Parathyroid adenoma (tissue), 2 donors: Measurements from ENCODE around the gene CPB2.

ENCODE experiments used
- H2AFZ ChIP-seq: fragments of 300-600 bp; sonication (generic); one replicate; pipeline ENCODE4 v1.7.0; 2017; ENCODE audit warnings: antibody characterized with exemption, mild to moderate bottlenecking
- H3K27ac ChIP-seq: fragments of 300-600 bp; sonication (generic); one replicate; pipeline ENCODE4 v1.7.0; 2017
- H3K27me3 ChIP-seq: fragments of 300-600 bp; sonication (generic); one replicate; pipeline ENCODE4 v1.7.0; 2017; ENCODE audit warnings: low read length; ENCODE audit not compliant: control insufficient read depth, insufficient read depth
- H3K36me3 ChIP-seq: fragments of 300-600 bp; sonication (generic); one replicate; pipeline ENCODE4 v1.7.0; 2017; ENCODE audit warnings: low read length; ENCODE audit not compliant: control insufficient read depth, insufficient read depth
- H3K4me1 ChIP-seq: fragments of 300-600 bp; sonication (generic); one replicate; pipeline ENCODE4 v1.7.0; 2017; ENCODE audit warnings: control low read depth
- H3K4me2 ChIP-seq: fragments of 300-600 bp; sonication (generic); one replicate; pipeline ENCODE4 v1.7.0; 2017; ENCODE audit warnings: low read length
- H3K4me3 ChIP-seq: fragments of 300-600 bp; sonication (generic); one replicate; pipeline ENCODE4 v1.7.0; 2017; ENCODE audit warnings: low read depth, low read length
- H3K79me2 ChIP-seq: fragments of 300-600 bp; sonication (generic); one replicate; pipeline ENCODE4 v1.7.0; 2017; ENCODE audit warnings: control low read depth
- H3K9ac ChIP-seq: fragments of 300-600 bp; sonication (generic); one replicate; pipeline ENCODE4 v1.7.0; 2017; ENCODE audit warnings: mild to moderate bottlenecking
- H3K9me3 ChIP-seq: fragments of 300-600 bp; sonication (generic); one replicate; pipeline ENCODE4 v1.7.0; 2017; ENCODE audit warnings: low read length; ENCODE audit not compliant: control insufficient read depth
- TF ChIP-seq, protein P1 (sequence below): fragments of 300-600 bp; sonication (generic); IDR thresholded peaks from one replicate; pipeline ENCODE4 v1.7.0; 2017; ENCODE audit warnings: antibody characterized with exemption, mild to moderate bottlenecking
- donor health status: primary hyperparathyroidism.

Gene CPB2

DNA sequence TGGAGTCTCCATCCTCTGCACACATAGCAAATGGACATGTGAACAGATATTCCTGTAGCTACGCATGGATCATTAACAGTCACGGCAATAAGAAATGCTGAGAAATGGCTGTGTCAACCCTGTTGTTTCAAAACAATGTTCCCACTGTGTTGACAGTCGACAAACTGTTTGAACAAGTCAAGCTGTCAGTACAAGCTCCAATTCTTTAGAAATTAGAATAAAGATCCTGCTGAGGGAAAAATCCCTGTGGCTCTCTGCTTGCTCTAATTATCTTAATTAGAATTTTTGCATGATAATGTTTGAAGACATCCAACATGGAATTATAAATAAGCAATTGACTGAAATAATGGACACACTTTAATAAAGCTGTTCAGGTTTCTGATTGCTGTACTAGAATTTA lies 37.9 kb upstream of the CPB2 start:
- no peak overlapping the region for H3K9ac ChIP-seq
- peak overlapping the region; percentile 31 for H3K4me2 ChIP-seq
- H3K79me2 ChIP-seq, result no peaks in the 10 kb centered on the region
- H3K9me3 ChIP-seq, result no peaks in the 10 kb centered on the region
- H3K36me3 ChIP-seq, result no peaks in the 10 kb centered on the region
- H3K4me1 ChIP-seq, result peaks cover 3% of the 10 kb centered on the region
- no peak overlapping the region for H3K4me3 ChIP-seq
- H2AFZ ChIP-seq, result peak overlapping the region; percentile 22
- TF ChIP-seq, protein P1, sequence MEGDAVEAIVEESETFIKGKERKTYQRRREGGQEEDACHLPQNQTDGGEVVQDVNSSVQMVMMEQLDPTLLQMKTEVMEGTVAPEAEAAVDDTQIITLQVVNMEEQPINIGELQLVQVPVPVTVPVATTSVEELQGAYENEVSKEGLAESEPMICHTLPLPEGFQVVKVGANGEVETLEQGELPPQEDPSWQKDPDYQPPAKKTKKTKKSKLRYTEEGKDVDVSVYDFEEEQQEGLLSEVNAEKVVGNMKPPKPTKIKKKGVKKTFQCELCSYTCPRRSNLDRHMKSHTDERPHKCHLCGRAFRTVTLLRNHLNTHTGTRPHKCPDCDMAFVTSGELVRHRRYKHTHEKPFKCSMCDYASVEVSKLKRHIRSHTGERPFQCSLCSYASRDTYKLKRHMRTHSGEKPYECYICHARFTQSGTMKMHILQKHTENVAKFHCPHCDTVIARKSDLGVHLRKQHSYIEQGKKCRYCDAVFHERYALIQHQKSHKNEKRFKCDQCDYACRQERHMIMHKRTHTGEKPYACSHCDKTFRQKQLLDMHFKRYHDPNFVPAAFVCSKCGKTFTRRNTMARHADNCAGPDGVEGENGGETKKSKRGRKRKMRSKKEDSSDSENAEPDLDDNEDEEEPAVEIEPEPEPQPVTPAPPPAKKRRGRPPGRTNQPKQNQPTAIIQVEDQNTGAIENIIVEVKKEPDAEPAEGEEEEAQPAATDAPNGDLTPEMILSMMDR, result no peak
- no peaks in the 10 kb centered on the region for H3K27me3 ChIP-seq
- H3K27ac ChIP-seq, result no peak overlapping the region

DNA sequence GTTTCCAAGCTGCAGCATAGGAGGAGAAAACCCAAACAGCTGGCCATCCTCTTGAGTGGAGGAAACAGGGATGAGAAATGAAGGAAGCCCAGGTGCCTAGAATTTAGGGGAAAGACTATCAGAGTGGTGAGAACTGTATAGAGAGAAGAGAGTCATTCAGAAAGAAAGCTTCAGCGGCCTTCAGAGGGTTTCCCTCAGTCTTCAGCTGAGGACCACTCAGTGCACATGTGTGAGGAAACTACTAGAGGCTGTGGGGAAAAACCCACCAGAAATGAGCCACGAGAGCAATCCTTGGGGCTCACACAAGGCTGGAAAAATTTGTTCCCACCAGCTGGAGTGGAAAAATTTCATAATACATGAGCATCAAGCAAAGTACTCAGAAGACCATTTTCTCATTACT lies 35.2 kb upstream of the CPB2 start:
- Histone ChIP-seq H3K4me3 (no peak overlapping the region), H3K9ac (no peak overlapping the region), H3K4me2 (no peak overlapping the region), H2AFZ (no peak overlapping the region), H3K4me1 (peaks cover 10% of the 10 kb centered on the region), H3K27me3 (no peaks in the 10 kb centered on the region), H3K36me3 (no peaks in the 10 kb centered on the region), H3K79me2 (no peaks in the 10 kb centered on the region), H3K27ac (no peak overlapping the region), H3K9me3 (no peaks in the 10 kb centered on the region)
- TF ChIP-seq, protein P1, result no peak

DNA sequence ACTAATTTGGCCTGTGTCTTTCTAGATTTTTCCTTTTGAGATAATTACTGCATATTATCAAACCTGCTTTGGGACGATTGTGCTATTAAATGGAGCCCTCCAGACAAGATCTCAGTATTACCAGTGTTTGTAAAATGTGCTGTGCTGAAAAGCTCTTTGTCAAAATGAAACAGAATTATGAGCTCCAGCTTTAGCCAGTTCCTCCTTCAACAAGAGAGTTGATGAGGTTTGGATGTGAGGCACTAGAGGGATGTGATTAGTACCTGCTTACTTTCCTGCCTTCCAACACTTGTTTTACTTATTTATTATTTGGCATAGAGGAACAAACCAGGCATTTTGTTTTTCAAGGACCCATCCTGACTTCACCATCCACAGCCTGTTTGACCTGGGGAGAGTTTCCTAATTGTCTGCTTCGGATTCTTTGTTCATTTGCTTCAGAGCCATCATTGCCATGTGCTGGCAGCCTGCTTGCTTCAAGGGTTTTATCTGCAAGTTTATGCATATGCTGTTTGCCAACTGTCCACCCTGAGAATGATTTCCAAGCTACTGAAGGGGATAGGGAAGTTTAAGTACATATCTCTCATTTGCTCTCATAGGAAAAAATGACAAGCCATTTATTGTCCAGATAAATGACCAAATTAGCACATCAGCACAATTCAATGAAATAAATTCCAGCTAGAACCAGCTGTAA lies 32.9 kb upstream of the CPB2 start:
- H3K79me2 ChIP-seq, result no peaks in the 10 kb centered on the region
- H2AFZ ChIP-seq, result no peak overlapping the region
- TF ChIP-seq, protein P1, result no peak
- H3K27me3 ChIP-seq, result no peaks in the 10 kb centered on the region
- no peak overlapping the region for H3K4me3 ChIP-seq
- no peak overlapping the region for H3K27ac ChIP-seq
- no peak overlapping the region for H3K4me2 ChIP-seq
- H3K9ac ChIP-seq, result no peak overlapping the region
- no peaks in the 10 kb centered on the region for H3K9me3 ChIP-seq
- peaks cover 11% of the 10 kb centered on the region for H3K4me1 ChIP-seq
- H3K36me3 ChIP-seq, result no peaks in the 10 kb centered on the region

DNA sequence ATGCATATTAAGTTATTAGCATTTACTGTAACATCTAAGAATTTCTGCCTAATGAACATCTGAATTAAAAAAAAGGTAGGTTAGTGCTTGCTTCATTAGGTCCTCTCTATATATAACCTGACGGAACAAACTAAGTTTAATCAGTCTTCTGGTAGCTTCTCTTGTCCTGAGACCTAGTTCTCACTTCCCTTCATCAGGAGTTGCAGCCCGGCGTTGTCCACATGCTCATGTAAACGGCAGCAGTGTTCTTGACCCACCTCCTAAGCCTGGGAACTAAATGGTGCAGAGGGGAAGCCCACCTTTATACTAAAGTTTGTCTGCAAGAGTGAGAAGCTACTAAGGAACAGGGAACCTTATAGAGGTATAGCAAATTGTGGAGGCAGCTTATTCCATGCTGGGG lies 31.9 kb upstream of the CPB2 start:
- H3K4me3 ChIP-seq, result no peak overlapping the region
- H2AFZ ChIP-seq, result no peak overlapping the region
- peak overlapping the region; percentile 81 for H3K27ac ChIP-seq
- H3K4me1 ChIP-seq, result peaks cover 9% of the 10 kb centered on the region
- H3K9ac ChIP-seq, result no peak overlapping the region
- no peaks in the 10 kb centered on the region for H3K9me3 ChIP-seq
- no peaks in the 10 kb centered on the region for H3K79me2 ChIP-seq
- TF ChIP-seq, protein P1, result no peak
- no peaks in the 10 kb centered on the region for H3K27me3 ChIP-seq
- no peaks in the 10 kb centered on the region for H3K36me3 ChIP-seq
- H3K4me2 ChIP-seq, result no peak overlapping the region

DNA sequence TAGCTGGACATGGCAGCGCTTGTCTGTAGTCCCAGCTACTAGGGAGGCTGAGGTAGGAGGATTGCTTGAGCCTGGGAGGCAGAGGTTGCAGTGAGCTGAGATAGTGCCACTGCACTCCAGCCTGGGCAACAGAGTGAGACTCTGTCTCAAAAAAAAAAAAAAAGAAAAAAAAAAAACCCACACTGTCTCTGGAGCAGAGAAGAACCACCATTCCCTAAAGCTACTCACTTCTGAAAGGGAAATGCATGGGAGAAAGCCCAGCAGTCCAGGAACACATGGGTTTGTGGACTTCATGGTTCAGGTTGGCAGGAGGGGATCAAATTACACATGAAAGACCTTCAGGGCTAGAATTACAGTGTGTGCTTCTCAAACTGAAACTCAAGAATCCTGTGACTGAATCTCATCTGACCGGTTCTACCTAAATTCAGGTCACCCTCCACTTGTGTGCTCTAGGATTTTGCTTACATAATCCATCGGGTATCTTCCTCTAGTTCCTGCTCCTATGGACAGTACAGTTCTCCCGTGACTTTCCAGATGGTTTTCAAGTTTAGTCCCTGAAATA lies 30.2 kb upstream of the CPB2 start:
- Histone ChIP-seq H3K4me2 (peak overlapping the region; percentile 61), H3K4me1 (peaks cover 9% of the 10 kb centered on the region), H3K27ac (peak overlapping the region; percentile 81), H3K9me3 (no peaks in the 10 kb centered on the region), H3K36me3 (no peaks in the 10 kb centered on the region), H3K27me3 (no peaks in the 10 kb centered on the region), H3K79me2 (no peaks in the 10 kb centered on the region), H2AFZ (peak overlapping the region; percentile 18), H3K4me3 (peak overlapping the region; percentile 43), H3K9ac (no peak overlapping the region)
- TF ChIP-seq, protein P1, result no peak
